ENCODE data around the gene IRAK1.
"Not testable (repeated sequence)": the region's sequence is repeated elsewhere in the genome, so short reads cannot be mapped to it uniquely, and the experiment has no call there.

Gene IRAK1

DNA sequence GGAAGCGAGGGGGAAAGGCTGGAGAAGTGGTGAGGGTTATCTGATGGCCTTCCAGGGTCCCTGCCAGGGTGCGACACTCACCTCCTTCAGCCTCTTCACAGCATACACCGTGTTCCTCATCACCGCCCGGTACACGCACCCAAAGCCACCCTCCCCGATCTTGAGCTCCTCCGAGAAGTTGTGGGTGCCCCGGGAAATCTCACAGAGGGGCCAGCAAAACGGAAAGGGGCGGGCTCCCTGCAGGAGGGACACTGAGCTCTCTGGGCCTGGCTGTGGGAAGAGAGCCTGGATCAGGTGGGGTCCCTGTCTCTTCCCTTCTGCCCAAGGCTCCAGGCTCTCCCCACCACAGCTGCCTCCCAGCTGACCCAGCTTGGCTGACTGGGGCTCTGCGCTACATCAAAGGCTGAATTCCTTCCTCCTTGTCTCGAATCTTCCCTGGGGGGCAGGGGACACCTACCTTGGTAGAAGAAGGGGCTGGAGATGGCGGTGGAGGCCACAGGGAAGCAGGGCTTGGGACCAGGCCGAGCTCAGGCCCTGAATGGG, 1.1 kb downstream of the IRAK1 start:
- no peak for FAIRE-seq

GRCh38 chrX:154017766-154018517, 1.8 kb downstream of the IRAK1 start:
- FAIRE-seq: no peak

DNA sequence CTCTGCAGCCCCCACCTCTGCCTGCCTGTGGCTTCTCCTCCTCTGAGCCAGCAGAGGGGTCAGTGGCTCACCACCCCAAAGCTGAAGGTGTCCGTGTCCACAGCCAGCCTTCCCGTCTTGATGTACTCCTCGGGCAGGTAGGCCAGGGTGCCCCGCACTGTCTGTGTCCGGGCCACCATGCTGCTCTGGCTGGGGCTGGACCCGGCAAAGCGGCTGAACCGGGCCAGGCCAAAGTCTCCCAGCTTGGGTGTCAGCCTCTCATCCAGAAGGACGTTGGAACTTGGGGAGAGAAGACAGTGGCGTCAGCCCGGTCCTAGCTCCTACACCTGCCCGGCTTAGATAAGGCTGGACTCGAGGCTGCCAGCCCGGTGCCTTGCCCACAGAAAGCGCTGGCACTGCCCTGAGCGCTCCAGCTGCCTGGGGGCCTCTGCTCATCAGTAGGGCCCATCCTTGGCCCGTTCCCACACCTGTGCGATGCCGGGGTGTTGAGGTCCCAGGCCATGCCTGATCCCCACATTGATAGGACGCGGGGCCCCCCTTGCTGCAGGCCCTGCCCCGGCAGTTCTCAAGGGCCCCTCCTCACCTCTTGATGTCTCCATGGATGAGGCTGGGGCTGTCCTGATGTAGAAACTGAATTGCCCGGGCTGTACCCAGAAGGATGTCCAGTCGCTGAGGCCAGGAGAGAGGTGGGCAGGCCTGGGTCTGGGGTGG, 3.2 kb downstream of the IRAK1 start:
- no peak for FAIRE-seq

DNA sequence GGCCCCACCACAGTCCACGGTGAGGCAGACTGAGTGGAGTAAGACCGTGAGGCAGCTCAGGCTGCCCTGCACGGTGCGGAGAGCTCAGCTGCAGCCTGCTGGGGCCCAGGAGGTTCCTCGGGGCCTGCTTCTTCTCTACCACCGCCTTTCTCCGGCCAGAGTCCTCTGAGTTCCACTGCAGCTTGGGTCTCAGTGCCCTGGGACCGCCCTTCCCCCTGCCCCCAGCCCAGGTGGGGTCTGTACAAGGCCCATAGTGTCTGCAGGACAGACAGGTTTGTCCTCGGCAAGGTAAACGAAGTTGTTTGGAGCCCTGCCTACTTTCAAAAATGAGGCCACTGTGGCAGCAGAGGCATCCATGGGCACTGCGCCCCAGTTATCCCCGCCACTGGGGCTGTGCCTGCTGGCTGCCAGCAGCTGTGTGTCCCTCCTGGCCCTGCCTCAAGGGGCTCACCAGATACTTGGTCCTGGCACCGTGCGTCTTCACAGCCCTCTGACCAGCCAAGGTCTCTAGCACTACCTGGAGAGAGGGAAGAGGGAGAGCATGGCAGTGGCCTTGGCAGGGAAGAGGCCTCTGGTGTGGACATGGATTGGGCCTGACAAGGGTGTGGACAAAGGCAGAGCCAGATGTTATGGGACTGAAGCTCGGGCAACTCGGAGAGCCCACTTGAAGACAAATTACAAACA, 4.0 kb downstream of the IRAK1 start:
- no peak for FAIRE-seq

- no peak for FAIRE-seq
Observed at GRCh38 chrX:154014429-154015380, 5.0 kb downstream of the IRAK1 start.

GRCh38 chrX:154013614-154014360, 5.9 kb downstream of the IRAK1 start:
- FAIRE-seq: no peak

GRCh38 chrX:154013001-154013421, 6.7 kb downstream of the IRAK1 start:
- FAIRE-seq: no peak

GRCh38 chrX:154012336-154012991, 7.2 kb downstream of the IRAK1 start:
- no peak for FAIRE-seq

DNA sequence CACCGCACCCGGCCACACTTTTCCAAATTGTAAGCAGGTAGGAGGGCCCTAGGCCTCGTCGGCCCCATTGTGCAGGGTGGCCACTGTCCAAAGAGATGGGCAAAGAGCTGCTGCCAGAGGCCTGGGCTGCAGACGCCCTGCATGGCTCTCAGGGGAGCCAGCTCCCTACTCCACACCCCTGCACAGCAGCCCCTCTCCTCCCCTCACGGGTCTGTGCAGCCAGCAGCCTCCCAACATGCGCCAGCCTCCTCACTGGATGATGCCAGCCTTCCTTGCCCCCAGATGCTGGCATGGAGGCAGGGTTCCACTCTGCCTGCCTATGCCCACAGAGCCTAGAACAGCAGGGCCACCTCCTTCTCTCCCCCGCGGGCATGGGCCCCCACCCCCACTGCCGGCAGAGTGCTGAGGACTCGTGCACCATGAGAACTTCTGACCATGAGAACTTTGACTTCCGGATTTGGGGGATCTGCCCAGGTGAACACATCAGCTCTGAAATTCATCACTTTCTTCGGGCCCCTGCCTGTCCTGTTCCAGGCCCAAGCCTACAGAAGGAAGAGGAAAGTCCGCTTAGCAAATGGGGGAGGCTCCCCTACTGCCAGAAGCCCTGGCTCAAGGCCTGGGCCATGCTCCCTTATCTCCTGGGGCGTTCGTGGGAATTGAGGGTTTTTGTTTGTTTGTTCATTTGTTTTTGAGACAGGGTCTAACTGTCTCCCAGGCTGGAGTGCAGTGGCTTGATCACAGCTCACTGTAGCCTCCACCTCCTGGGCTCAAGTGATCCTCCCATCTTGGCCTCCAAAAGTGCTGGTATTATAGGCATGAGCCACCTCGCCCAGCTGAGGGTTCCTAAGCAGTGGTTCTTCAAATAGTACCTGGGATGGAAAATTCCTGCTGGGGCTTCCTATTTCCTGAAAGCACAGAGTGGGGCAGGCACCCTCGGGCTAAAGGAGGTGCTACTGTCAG, 8.0 kb downstream of the IRAK1 start:
- no peak for FAIRE-seq

DNA sequence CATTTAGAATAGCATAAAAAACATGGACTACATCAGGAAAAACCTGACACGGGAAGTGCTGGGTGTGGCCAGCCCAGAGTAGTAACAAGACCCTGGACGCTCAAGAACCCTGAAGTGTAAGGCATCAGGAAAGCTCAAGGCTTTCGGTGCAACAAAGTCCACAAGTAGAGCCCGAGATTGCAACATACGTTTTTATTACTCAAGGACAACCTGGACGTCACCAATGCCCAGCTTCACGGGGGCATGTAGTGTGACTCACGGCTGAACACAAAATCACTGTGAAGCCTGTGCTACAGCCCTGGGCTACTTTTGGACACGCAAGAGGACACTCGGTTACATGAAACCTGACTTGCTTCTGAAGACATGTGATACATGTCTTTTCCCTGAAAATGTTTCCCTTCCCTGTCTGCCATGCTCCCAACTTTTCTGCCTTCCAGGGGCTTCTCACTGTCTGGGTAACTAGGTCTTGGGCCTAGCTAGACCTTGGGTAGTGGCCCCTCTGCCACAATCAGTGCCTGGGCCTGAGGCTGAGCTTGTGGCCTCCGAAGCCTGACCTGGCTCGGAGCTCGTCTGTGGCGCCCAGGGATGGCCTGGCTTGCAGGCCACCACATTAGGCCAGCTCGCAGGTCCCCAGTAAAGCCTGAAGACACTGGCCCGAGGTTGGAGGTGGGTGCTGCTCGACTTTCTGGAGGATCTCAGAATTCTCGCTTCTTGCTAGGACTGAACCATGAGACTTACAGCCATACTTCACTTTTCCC, 9.2 kb downstream of the IRAK1 start:
- FAIRE-seq: no peak

DNA sequence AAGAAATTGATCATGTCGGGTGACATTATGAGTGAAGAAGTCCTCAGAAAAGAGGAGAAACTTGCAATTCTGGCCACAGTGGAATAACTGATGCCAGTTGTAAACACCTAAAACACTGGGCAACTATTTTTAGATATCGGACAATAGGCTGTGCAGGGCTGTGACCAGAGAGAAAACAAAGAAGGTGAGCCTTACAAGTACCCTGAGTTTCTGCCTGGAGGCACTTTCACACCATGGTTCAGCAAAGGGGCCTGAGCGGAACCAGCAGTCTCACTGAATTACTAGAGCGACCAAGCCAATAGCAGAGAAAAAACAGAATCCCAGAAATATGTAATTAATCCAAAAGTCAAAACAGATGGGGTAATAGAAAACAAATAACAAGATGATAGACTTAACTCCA, 11.2 kb downstream of the IRAK1 start:
- no peak for FAIRE-seq

- no peak for FAIRE-seq
Observed at GRCh38 chrX:154006947-154007346, 12.8 kb downstream of the IRAK1 start.

DNA sequence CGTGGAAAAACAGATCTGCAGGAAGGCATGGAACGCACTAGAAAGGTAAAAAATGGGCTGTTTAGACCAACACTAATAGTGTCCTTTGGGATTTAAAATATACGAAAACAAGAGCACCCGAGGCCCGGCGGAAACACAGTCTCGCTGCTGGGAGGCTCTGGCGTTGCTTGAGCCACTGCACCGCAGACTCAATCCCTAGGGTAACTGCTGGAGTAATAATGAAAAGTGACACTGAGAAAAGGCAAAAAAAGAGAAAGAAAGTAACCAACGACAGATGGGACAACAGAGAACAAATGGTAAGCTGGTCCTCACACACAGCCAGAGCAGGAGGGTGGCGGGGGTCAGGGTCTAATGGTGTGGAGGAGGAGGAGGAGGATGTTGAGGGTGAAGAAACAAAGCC, 15.4 kb downstream of the IRAK1 start:
- no peak for FAIRE-seq

DNA sequence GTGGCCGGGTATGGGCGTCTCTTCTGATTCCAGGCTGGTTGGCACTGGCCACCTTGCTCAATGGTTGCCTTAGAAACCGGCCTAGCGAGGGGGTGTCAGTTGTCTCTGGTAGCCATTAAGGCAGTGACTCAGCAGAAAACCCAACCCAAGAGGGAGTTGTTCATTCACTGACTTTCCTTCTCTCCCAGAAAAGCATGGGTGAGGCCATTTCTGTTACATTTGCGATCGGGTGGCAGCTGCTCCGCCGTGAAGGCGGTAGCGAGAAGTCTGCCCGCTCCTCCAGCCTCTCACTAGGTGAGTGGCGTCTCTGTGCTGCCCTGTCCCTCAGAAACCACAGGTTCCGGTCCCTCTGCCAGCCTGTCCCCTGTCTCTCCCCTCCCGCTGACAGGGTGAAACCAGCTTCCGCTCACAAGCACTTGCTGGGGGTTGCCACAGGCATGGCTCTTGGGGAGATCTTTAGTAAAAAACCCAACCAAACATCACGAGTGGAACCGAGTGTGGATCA, 17.4 kb downstream of the IRAK1 start:
- no peak for FAIRE-seq

DNA sequence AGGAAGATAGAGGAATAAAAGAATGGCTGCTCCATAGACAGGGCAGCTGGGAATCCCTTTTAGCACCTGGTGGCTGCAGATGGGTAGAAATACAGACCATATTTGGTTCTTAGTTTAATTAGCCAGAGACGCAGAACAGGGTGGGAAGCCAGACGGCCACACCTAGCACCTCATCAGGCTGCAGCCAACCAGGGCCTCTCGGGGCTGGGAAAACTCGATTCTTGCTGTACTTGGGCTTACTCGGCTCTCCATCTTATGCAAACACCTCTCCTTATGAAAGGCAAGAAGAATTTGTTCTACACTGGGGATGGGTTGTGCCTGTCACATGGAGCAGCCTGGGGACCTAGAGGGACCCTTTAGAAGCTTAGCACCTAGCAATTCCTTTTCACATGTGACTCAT, 19.7 kb downstream of the IRAK1 start:
- FAIRE-seq: no peak

GRCh38 chrX:153999359-154000037, 20.2 kb downstream of the IRAK1 start:
- FAIRE-seq: no peak

GRCh38 chrX:153995504-153995903, 24.2 kb downstream of the IRAK1 start:
- FAIRE-seq: no peak

GRCh38 chrX:153994398-153994797, 25.3 kb downstream of the IRAK1 start:
- FAIRE-seq: not testable (repeated sequence)
